ENCODE measurements around the gene ATP6V0A1. TPM values are rescaled to one million over a fixed set of nuclear protein-coding genes. Genes with fewer than 3 reads are reported as not detected.

Gene ATP6V0A1
- total and polyA plus RNA-seq, 10 donors = 23.0 to 140 (median 110) TPM

DNA sequence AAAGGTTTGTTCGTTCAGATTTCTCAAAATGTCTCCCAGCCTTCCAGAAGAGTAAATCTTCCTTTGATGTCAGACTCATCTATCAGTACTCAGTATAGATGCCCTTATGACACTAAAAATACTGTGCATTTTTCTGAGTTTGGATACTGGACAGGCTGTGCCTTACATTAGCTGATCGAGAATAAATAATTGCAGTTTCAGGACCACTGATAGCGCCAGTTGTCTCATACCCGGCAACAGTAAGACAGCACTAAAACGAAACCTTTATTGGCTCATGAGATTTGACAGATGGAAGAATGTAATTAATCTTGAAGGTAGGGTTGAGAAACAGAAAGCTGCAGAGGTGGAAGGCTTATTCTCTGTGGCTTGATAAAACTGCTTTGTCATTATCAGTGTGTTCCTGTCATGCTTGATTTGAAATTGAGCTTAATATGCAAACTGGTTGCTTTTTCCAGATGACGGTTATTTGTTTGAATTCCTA, 1.2 kb downstream of the ATP6V0A1 start:
- Histone ChIP-seq H3K4me1 (peaks cover 36 to 97% (median 59%) of the 10 kb centered on the region in 6 donors), H3K36me3 (peaks cover 0 to 42% (median 23%) of the 10 kb centered on the region in 6 donors), H3K27ac (peak overlapping the region; percentile 74 to 96 (median 92)), H3K4me3 (peak overlapping the region; percentile 39 to 76 (median 56)), H3K9me3 (no peaks in the 10 kb centered on the region), H3K27me3 (replicated peaks in 1 of 7) (no peaks in the 10 kb centered on the region)
- DNase-seq = no peak
- 4 to 8% (median 7%) methylated on average over 6 of the region's 6 CpGs for WGBS, 5 donors
- intact Hi-C loops (cut with DNase I; ENCODE audit: low total_unique reads) = loop anchor here (10.0 kb wide), 1 partner anchor 55 kb away; no protein-coding TSS in a partner anchor
- TF ChIP-seq CTCF (IDR thresholded peaks at IDR 0.05 in 8 of 11, conservative IDR thresholded peaks at IDR 0.05 in 3 of 11) (no peak), POLR2AphosphoS5 (IDR thresholded peaks at IDR 0.05) (no peak), POLR2A (IDR thresholded peaks at IDR 0.05) (no peak)

DNA sequence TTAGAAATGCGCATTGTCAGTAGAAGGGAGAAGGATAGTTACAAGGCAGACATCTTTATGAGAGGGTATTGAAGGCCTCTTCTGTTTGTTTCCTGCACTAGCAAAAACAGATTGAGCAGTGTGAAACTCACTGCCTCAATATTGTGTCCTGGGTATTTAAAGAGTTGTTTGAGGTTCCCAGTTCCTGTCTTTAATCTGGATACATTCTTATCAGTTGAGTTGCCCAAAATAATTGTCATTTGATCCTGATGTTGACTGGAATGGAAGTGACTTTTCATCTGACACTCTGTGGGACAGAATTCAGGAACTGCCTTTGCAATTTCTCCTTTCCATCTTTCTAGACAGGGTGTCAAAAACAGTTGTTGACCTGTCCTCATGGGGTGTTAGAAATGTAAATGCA, 1.7 kb downstream of the ATP6V0A1 start:
- no peak for DNase-seq
- H3K4me3 ChIP-seq = peak overlapping the region in 7 of 8 donors; percentile 52 to 76 (median 57)
- WGBS, 5 donors = 35 to 76% (median 58%) methylated on average over 1 of the region's 1 CpG
- H3K27ac ChIP-seq = peak overlapping the region in 7 of 8 donors; percentile 87 to 96 (median 93)
- intact Hi-C loops (cut with DNase I; ENCODE audit: low total_unique reads) = loop anchor here (10.0 kb wide), 1 partner anchor 54 kb away; no protein-coding TSS in a partner anchor
- H3K27me3 ChIP-seq (replicated peaks in 1 of 7) = no peaks in the 10 kb centered on the region
- peaks cover 0 to 47% (median 25%) of the 10 kb centered on the region in 6 donors for H3K36me3 ChIP-seq
- H3K9me3 ChIP-seq = no peaks in the 10 kb centered on the region
- peaks cover 36 to 92% (median 53%) of the 10 kb centered on the region in 6 donors for H3K4me1 ChIP-seq
- no peak for TF ChIP-seq CTCF (IDR thresholded peaks at IDR 0.05 in 8 of 11, conservative IDR thresholded peaks at IDR 0.05 in 3 of 11)
- TF ChIP-seq POLR2AphosphoS5 (IDR thresholded peaks at IDR 0.05) = no peak
- TF ChIP-seq POLR2A (IDR thresholded peaks at IDR 0.05) = no peak

- intact Hi-C loops (cut with DNase I; ENCODE audit: low total_unique reads) = loop anchor here (10.0 kb wide), 1 partner anchor 51 kb away; no protein-coding TSS in a partner anchor
- Histone ChIP-seq H3K4me3 (no peak overlapping the region), H3K9me3 (no peaks in the 10 kb centered on the region), H3K27me3 (replicated peaks in 1 of 7) (no peaks in the 10 kb centered on the region), H3K4me1 (peaks cover 10 to 56% (median 25%) of the 10 kb centered on the region in 6 donors), H3K27ac (no peak overlapping the region), H3K36me3 (peaks cover 0 to 83% (median 58%) of the 10 kb centered on the region in 6 donors)
- DNase-seq = no peak
- 81 to 86% (median 84%) methylated on average over 4 of the region's 4 CpGs for WGBS, 5 donors
- TF ChIP-seq CTCF (IDR thresholded peaks at IDR 0.05 in 8 of 11, conservative IDR thresholded peaks at IDR 0.05 in 3 of 11) = no peak
- TF ChIP-seq POLR2AphosphoS5 (IDR thresholded peaks at IDR 0.05) = no peak
- no peak for TF ChIP-seq POLR2A (IDR thresholded peaks at IDR 0.05)
Measured at GRCh38 chr17:42463976-42464400, 5.3 kb downstream of the ATP6V0A1 start.

GRCh38 chr17:42467889-42468288, 9.2 kb downstream of the ATP6V0A1 start:
- WGBS, 5 donors = 83 to 94% (median 85%) methylated on average over 5 of the region's 5 CpGs
- Histone ChIP-seq H3K4me3 (no peak overlapping the region), H3K4me1 (peaks cover 0 to 18% (median 3%) of the 10 kb centered on the region in 6 donors), H3K27ac (no peak overlapping the region), H3K36me3 (peaks cover 0 to 100% (median 67%) of the 10 kb centered on the region in 6 donors), H3K27me3 (replicated peaks in 1 of 7) (no peaks in the 10 kb centered on the region), H3K9me3 (no peaks in the 10 kb centered on the region)
- DNase-seq = no peak
- TF ChIP-seq POLR2A (IDR thresholded peaks at IDR 0.05) = no peak
- no peak for TF ChIP-seq CTCF (IDR thresholded peaks at IDR 0.05 in 8 of 11, conservative IDR thresholded peaks at IDR 0.05 in 3 of 11)
- intact Hi-C loops (cut with DNase I; ENCODE audit: low total_unique reads) = loop anchor here (10.0 kb wide), 1 partner anchor 47 kb away; no protein-coding TSS in a partner anchor

All from spleen (tissue), 11 donors.